ENCODE data around the gene PDZD7. TPM values are rescaled to one million over a fixed set of nuclear protein-coding genes. Genes with fewer than 3 reads are reported as not detected.

Gene PDZD7
- total RNA-seq, 1 experiment from 2014 or later = 0.30 TPM

DNA sequence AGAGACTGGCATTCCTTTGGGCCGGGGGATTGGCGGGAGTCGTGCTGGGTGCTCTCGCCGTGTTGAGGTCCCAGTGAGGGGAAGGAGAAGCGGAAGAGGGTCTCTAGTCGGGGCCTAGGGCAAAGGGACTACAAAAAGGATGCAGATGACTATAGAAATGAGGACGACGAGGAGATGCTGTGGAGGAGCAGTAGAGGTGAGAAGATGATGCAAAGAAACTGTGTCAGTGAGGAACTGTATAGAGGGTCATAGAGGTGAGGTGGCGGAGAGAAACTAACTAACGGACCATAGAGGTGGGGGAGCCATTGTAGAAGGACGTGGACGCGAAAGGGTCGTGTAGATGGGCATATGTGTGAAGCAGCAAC, 43.3 kb downstream of the PDZD7 start:
- peak overlapping the region; percentile 83 for H3K27ac ChIP-seq (ENCODE audit: low read depth, low read length, poor library complexity, severe bottlenecking)
- TF ChIP-seq, protein P1, sequence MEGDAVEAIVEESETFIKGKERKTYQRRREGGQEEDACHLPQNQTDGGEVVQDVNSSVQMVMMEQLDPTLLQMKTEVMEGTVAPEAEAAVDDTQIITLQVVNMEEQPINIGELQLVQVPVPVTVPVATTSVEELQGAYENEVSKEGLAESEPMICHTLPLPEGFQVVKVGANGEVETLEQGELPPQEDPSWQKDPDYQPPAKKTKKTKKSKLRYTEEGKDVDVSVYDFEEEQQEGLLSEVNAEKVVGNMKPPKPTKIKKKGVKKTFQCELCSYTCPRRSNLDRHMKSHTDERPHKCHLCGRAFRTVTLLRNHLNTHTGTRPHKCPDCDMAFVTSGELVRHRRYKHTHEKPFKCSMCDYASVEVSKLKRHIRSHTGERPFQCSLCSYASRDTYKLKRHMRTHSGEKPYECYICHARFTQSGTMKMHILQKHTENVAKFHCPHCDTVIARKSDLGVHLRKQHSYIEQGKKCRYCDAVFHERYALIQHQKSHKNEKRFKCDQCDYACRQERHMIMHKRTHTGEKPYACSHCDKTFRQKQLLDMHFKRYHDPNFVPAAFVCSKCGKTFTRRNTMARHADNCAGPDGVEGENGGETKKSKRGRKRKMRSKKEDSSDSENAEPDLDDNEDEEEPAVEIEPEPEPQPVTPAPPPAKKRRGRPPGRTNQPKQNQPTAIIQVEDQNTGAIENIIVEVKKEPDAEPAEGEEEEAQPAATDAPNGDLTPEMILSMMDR (conservative IDR thresholded peaks at IDR 0.05; ENCODE audit: low read depth, low read length) = no peak
- no peak for TF ChIP-seq EZH2 (IDR thresholded peaks at IDR 0.05; ENCODE audit: borderline replicate concordance, low read depth, low read length, poor library complexity, severe bottlenecking)
- peak overlapping the region; percentile 93 for H3K4me3 ChIP-seq (ENCODE audit: low read depth, low read length, poor library complexity, severe bottlenecking)
- TSS peak; percentile 84 for BruUV-seq (replicated peaks)
- H3K27me3 ChIP-seq (replicated peaks; ENCODE audit: insufficient read depth, low read depth, low read length, poor library complexity) = no peaks in the 10 kb centered on the region
- H3K36me3 ChIP-seq (ENCODE audit: insufficient read depth, low read length, poor library complexity, severe bottlenecking) = peaks cover 34% of the 10 kb centered on the region
- no peak for DNase-seq (ENCODE audit: low spot score)
- CTCF ChIA-PET = interaction anchor here (1.2 kb wide), 1 partner anchor 10 kb away, joined by 4 read pairs; no protein-coding TSS in a partner anchor
- POLR2A ChIA-PET (ENCODE audit: low non-redundant PET) = no interaction called here
- no peaks in the 10 kb centered on the region for H3K9me3 ChIP-seq (ENCODE audit: low read depth, low read length, poor library complexity, severe bottlenecking)
- intact Hi-C loops (cut with micrococcal nuclease; ENCODE audit: unreplicated experiment) = no loop called here
- peaks cover 24% of the 10 kb centered on the region for H3K4me1 ChIP-seq (ENCODE audit: insufficient read depth, low read length, poor library complexity, severe bottlenecking)

DNA sequence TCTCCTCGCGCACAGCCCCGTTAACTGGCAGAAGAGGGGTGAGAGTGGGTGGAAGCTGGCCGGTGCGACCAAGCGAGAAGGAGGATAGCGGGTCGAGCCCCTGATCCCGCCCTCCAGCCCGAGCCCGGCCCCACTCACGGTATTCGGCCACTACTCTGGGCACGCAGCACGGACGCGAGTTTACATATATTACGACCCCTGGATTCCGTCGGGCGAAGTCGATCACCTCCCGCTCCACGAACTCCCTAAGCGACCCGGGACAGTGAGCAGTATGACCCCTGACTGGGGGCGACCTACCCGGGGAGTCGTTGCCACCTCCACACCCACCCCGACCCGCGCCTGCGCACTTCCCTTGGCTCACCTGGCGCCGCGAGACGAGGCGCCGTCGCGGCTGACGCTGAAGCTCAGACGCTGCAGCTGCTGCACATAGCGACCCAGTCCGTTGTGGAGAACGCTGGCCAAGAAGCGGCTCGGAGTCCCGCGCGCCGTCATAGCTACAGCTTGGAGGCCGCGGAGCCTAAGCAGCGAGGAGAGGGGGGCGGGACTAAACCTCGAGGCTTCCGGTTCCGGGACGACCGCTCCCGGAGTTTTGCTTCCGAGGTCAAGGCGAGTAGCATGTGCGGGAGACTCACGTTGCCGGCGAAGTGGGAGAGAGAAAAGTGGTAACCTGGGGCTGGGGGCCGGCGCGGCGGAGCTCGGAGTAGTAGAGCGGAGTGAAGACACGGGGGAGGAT, 43.8 kb downstream of the PDZD7 start, which contains the start of the genes MRPL43 and TWNK:
MRPL43 (minus strand) TSS at position 546 of the 733 bp plus-strand sequence; CDS start at position 492, 54 bp downstream.
TWNK (plus strand) TSS at position 592 of the 733 bp plus-strand sequence. CDS start 668 bp downstream, outside the sequence.
- Histone ChIP-seq H3K9me3 (ENCODE audit: low read depth, low read length, poor library complexity, severe bottlenecking) (no peaks in the 10 kb centered on the region), H3K27ac (ENCODE audit: low read depth, low read length, poor library complexity, severe bottlenecking) (peak within 1 kb of the TSS; percentile 83), H3K4me1 (ENCODE audit: insufficient read depth, low read length, poor library complexity, severe bottlenecking) (peaks cover 24% of the 10 kb centered on the region), H3K4me3 (ENCODE audit: low read depth, low read length, poor library complexity, severe bottlenecking) (peak within 1 kb of the TSS; percentile 93), H3K36me3 (ENCODE audit: insufficient read depth, low read length, poor library complexity, severe bottlenecking) (peaks cover 34% of the 10 kb centered on the region), H3K27me3 (replicated peaks; ENCODE audit: insufficient read depth, low read depth, low read length, poor library complexity) (no peaks in the 10 kb centered on the region)
- BruUV-seq (replicated peaks) = no TSS peak
- CTCF ChIA-PET = interaction anchor here (1.2 kb wide), 1 partner anchor 11 kb away, joined by 4 read pairs; no protein-coding TSS in a partner anchor
- intact Hi-C loops (cut with micrococcal nuclease; ENCODE audit: unreplicated experiment) = no loop called here
- TF ChIP-seq, protein P1 (conservative IDR thresholded peaks at IDR 0.05; ENCODE audit: low read depth, low read length) = no peak
- TF ChIP-seq EZH2 (IDR thresholded peaks at IDR 0.05; ENCODE audit: borderline replicate concordance, low read depth, low read length, poor library complexity, severe bottlenecking) = no peak
- POLR2A ChIA-PET (ENCODE audit: low non-redundant PET) = no interaction called here
- DNase-seq (ENCODE audit: low spot score) = peak; percentile 90

DNA sequence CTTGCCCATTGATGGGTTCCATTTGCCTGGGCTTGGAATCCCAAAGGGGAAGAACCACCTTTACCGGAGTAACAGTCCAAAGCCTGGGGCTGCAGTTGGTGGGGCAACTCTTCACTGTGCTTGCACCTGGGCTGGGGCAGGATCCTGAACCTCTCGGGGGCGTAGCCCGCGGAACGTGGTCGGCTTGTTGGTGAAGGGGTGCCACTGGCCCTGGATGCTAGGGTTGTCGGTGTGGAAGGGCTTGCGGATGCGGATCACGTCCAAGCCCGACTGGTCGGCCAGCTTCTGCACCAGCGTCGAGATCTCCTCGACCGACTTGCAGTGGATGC, 44.3 kb downstream of the PDZD7 start:
- intact Hi-C loops (cut with micrococcal nuclease; ENCODE audit: unreplicated experiment) = no loop called here
- no peak for TF ChIP-seq EZH2 (IDR thresholded peaks at IDR 0.05; ENCODE audit: borderline replicate concordance, low read depth, low read length, poor library complexity, severe bottlenecking)
- TF ChIP-seq, protein P1 (conservative IDR thresholded peaks at IDR 0.05; ENCODE audit: low read depth, low read length) = no peak

More for the DNA sequence above, 44.3 kb downstream of the PDZD7 start:
- ChIA-PET POLR2A (ENCODE audit: low non-redundant PET) (no interaction called here), CTCF (interaction anchor here (0.5 kb wide), 1 partner anchor 558 kb away, joined by 3 read pairs; no protein-coding TSS in a partner anchor)
- no TSS peak for BruUV-seq (replicated peaks)
- H3K4me3 ChIP-seq (ENCODE audit: low read depth, low read length, poor library complexity, severe bottlenecking) = peak overlapping the region; percentile 93
- H3K4me1 ChIP-seq (ENCODE audit: insufficient read depth, low read length, poor library complexity, severe bottlenecking) = peaks cover 24% of the 10 kb centered on the region
- DNase-seq (ENCODE audit: low spot score) = no peak
- no peaks in the 10 kb centered on the region for H3K27me3 ChIP-seq (replicated peaks; ENCODE audit: insufficient read depth, low read depth, low read length, poor library complexity)
- H3K9me3 ChIP-seq (ENCODE audit: low read depth, low read length, poor library complexity, severe bottlenecking) = no peaks in the 10 kb centered on the region
- H3K36me3 ChIP-seq (ENCODE audit: insufficient read depth, low read length, poor library complexity, severe bottlenecking) = peaks cover 33% of the 10 kb centered on the region
- peak overlapping the region; percentile 83 for H3K27ac ChIP-seq (ENCODE audit: low read depth, low read length, poor library complexity, severe bottlenecking)

Measured in A673 (cell line).